DOHH2 (cell line): ENCODE measurements around the gene PLCXD1.

Experiments
- CTCF ChIP-seq: fragments of 200-600 bp; sonication (generic); IDR thresholded peaks from one replicate; pipeline ENCODE4 v1.5.1; 2014; ENCODE audit warnings: antibody characterized with exemption, mild to moderate bottlenecking, low read depth, low read length; ENCODE audit not compliant: poor library complexity, severe bottlenecking
- EZH2phosphoT487 ChIP-seq: fragments of 200-600 bp; sonication (generic); IDR thresholded peaks from 2 replicates; pipeline ENCODE4 v1.6.1; 2017; ENCODE audit warnings: borderline replicate concordance, mild to moderate bottlenecking, antibody characterized with exemption, low read length, moderate library complexity, mixed read lengths

DNA sequence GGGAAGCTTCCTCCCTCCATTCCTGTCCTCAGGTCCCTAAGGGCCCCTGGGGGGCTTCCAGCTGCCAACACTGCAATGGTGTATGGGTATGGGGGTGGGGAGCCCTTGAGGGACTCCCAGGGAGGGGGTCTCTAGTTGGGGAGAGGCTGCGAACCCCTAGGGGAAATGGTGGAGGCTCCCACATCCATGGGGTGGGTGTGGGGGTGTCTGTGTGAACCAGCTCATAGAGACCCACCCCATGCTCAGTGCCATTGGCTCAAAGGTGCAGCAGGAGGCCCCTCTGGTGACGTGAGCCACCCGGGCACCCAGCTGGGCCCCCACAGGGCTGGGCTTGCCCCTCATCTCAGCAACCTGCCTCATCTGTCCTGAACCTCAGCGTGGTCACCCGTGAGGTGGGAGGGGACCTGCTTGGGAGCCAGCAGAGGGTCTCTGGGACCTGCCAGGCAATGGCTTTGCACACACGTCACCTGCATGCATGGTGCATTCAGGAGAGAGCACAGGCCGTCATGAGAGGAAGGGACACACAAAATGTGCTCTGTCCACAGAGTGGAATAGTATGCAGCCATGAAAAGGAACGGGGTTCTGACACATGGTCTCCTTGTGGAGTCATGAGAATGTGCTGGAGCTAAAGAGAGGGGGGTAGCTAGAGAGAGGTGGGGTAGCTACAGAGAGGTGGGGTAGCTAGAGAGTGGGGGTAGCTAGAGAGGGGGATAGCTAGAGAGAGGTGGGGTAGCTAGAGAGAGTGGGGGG lies 22.7 kb upstream of the PLCXD1 start:
- no peak for TF ChIP-seq CTCF
- TF ChIP-seq EZH2phosphoT487 = no peak
